ENCODE data around the gene DHH.
A peak's percentile ranks its signal among the peaks of the same experiment; 100 is the strongest.

DHH gene

DNA sequence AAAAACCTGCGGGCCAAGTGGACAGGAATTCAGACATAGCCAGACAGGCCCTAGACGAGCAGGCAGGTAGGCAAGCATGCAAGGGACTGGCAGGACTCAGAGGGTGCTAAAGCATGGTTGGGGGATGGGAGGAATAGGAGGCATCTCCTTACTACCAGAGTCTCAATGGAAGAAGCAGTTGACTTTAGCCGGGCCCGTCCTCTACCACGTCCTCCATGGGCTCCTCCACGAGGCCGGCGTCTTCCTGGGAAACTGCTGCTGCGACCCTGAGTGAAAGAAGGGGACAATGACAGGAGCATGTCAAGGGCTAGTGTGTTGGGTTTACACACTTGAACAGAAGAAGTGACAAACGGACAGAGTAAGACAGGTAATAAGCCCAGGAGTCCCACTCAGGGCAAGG, 45.6 kb downstream of the DHH start:
- no peak for DNase-seq

DNA sequence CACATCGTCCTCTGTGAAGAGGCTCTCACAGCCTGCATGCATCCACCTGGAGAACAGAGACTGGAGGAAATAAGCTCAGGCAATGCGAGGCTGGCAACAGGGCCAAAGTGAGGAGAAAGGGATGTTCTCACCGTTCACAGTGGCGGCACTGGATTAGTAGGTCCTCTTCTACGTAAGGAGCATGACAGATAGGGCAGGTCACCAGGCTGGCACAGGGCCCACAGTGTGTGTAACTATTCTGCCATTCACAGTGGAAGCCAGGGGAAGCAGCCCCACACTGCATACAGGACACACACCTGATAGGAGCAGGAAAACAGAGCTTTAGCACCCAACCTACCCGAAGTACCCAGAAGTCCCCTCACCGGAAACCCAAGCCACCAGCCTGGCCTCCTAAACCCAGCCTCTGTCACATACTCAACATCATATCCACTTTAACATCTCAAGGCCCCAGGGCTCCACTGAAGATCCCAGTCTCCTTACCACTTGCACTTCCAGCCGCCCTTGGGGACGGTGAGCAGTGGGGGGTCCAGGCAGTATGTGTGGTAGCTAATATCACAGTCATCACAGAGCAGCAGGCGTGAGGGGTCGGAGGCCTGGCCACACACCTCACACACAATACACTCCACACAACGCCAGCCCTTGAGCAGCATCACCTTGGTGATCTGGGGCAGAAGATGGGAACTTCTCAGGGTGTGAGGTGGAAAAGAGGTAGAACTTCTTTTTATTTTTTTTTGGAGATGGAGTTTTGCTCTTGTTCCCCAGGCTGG, 48.3 kb downstream of the DHH start:
- DNase-seq = no peak

DNA sequence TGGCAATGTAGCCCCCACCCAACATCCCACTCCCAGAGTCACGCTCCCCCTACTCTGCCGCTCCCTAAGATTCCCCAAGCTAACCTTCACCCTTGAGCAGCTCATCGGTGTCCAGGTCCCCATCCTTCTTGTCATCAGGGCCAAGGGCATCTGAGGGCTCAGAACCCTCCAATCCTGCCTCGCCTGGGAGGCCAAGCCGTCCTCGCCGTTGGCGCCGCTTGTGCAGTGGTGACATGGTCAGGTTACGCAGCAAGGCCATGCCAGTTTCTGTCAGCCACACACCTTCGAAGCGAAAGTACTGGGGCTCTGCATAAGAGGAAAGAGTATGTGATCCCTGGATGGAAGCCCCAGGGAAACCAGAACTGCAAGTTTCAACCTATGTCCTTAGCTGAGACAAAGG, 49.9 kb downstream of the DHH start:
- DNase-seq = no peak

DNA sequence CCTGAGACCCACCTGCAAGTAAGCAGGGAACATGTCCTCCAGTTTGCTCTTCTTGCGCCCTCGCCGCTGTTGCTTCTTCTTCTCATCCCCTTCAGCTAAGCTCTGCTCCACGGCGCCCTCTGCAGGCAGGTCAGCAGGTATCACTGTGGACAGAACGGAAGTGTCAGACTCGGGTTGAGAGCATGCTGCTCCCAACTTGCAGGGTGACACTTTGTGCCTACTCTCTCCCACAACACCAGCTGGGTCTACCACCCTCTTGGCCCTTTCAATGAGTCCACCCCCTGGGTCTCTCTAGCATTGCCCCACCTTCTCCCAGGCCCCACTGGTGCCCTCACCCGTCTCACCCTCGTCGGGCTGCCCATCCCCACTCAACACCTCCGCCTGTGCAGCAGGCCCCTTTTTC, 50.7 kb downstream of the DHH start:
- peak; percentile 84 for DNase-seq

DNA sequence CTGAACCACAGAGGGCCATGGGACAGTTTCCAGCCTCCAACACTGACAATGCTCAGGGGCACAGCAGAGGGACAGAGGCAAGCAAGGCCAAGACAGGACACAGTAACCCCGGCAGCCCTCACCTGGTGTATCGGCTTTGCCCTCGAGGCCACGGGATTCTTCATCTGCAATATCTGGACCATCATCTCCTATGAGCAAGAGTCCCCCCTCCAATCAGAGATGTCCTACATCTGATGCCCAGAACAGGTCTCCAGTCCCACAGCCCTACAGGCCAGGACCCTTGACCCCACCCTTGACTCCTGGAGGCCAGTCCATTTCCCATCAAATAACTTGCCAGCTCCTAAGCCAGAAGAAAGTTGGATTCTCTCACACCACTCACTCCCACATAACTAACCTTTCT, 51.4 kb downstream of the DHH start:
- DNase-seq = no peak

DNA sequence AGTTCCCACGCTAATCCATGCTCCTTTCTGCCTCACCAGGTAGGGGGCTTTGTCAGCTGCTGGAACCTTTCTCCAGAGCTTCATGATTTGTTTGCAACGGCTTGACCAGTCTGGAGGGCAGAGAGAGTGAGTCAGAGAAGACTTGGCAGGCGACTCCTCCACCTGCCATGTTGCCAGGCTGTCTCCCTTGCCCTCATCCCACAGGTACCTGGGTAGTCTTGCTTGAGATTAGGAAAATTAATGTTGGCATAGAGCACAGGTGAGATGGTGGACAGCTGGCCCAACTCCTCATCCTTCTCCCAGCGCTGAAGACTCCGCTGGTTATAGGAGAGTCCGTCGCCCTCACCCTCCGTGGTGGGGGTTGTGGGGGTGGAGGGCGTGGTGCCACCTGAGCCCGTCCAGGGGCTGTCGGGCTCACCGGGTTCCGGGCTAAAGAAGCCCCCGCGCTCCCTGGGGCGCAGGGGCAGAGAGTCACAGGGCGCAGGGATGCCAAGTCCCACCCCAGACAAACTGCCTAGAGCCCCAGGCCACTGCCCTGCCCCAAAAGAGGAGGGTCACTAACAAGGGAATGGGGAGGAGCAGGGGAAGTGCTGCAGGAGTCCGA, 52.6 kb downstream of the DHH start:
- DNase-seq = no peak

DNA sequence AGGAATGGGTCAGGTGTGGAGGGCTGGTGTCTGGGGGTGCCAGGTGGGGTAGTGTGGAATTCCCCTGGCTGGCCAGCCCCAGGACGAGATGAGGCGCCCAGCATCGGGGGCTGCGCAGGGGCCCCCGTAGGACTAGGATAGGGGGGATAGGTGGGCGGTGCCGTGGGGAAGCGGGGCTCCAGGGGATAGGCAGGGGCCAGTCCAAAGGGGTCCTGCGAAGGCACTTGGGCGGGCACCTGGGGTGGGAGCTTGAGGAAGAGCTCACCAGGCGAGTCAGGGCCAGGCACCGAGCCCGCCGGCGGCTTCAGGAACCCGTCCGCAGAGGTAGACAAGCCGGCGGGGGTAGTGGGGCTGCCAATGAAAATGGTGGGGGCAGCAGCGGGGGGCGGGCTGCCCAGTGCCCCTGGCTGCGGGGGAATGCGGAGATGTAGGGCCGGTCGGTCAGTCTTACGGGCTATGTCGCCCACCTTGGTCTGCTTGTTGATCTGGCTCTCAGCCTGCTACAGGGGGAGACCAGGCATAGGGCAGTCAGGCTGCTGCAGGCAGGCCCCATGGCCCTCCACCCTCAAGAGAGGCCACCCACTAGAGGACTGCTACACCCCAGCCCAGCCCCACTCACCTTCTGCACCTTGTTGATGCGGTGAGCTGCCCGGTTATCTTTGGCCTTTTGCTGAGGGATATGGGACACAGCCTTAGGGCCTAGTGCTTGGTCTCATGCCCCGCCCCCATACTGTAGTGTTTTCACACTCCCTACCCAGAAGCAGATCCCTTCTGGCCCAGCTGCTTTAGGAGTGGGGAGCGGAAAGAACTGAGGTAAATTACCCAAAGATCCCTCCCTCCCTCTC, 53.3 kb downstream of the DHH start:
- no peak for DNase-seq

DNA sequence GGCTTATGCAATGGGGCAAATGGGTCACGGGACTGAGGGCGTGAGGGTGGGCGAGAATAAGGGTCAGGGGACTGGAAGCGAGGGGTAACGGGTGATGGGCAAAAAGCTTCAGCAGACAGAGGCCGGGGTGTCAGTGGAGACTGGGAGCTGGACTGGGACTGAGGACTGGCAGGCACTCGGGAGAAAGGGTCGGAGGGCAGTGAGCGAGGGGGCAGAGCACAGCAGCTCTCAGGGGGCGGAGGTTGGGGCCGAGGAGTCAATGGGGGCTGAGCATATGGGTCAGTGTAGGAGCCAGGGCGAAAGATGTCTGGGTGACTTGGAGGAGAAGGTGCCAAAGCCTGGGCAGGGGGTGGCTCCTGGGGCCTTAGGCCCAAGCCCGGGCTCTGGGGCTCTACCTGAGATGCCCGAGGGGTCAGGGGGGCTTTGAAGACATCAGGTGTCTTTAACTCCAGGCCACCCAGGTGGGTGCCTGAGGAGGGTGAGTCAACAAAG, 54.2 kb downstream of the DHH start:
- DNase-seq = no peak

DNA sequence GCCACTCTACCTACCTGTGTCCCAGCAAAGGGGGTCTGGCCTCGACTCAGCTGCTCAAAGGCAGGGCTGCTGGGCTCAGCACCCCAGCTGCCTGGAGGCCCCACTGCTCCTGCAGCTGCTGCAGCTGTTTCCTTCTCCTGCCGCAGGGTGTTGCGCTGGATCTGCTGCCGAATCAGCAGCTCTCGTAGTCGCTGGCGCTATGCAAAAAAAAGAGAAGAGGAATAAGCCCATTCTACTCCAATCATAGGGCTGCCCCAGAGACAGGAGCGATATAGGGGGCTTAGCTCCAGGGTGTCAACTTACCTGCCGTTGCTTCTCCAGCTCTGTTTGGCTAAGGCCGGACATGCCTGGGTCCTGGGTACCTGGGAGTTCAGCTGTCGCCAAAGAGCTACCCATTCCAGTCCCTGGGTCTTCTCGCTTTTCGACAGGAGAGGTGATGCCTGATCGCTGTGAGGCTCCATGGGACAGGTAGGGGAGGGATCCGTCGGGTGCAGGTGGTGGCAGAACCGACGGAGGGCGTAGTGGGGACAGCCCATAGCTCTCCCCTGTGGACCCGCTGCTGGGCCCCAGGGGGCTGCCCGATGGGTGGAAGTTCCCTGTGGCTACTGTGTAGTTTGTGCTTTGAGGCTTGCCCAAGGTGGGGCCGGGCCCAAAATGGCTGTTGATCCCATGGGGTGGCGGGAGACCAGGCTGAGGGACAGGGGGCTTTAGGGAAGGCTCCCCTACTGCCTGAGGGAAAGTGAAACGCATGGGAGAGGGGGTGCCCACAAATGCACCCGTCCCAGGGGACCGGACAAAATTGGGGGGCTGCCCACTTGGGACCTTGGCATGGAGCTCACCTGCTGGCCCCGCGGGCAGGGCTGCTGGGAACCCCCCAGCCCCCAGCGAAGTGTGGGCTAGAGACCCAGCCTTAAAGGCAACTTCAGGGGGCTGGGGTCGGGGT, 54.9 kb downstream of the DHH start:
- no peak for DNase-seq

DNA sequence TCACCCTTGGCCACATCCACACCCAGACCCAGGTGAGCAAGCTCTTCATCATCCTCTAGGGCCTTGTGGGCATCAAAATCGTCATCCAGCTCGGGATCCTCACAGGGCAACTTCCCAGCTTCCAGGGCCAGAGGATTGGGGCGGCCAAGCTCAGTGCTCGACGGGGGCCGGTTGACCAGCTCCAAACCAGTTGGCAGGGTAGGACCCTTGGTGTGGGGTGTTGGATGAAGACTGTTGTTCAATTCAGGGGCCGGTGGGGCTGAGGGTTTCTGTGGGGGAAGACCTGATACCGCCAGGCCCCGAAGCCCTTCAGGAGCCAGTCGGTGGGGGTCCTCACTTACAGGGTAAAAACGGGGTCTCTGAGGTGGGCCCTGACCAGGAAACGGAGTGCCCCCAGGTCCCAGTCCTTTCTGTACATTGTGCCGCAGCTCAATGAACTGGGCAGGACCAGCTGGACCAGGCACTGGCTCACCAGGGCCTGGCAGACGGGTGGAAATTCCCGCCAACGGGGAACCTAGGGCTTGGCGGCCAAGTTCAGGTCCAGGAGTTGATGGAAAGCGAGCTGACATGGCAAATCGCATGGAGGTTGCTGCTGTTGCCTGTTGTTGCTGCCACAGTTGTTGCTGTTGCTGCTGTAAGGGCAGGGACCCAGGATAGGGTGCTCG, 56.2 kb downstream of the DHH start:
- no peak for DNase-seq

DNA sequence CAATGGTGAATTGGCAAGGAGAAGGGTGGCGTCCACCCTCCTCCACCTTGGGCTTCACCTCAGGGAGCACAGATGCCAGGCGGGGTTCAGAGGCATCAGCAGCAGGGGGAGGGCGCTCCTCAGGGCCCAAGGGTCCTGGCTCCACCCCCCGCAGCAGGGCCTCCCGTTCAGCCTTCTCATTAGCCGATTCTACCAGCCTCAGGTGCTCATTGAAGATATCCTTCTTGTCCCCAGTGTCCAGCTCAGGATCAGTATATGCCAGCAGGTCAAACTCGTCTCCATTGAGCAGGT, 56.7 kb downstream of the DHH start:
- DNase-seq = no peak

DNA sequence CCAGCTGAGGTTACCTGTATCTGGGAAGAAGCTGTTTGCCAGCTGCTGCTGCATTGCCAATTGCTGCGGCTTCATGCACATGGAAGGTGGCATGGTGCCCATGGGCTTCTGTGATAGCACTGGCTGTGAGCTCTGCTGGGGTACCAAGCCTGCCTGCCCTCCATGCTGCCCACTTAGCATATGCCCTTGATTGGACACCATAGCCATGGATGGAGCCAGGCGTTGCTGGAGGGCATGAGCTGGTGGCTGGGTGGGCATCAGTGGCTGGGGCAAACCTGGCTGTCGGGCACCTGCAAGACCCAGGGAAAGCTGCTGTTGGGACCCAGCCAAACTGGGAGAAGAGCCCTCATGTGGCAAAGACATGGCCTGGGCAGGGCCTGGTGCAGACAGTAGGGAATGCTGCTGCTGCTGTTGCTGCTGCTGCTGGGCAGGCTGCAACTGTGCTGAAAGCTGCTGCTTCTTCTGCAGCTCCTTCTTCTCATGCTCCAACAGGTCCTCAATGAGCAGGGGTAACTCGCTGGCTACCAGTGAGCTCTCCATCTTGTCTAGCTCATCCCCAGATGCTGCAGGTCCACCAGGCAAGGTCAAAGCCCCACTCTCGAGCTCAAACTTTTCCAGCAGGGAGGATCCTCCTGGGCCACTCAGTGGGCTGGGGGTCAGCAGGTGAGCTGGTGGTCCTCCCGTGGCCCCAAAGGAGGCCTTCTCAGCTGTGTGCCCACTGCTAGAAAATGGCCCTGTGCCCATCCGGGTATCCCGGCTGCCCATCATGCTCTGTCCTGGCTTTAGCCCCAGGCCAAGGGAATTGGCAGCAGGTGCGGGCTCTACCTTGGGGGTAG, 57.3 kb downstream of the DHH start:
- no peak for DNase-seq

Data from activated T-cell treated with anti-CD3 and anti-CD28 coated beads, Interleukin-2, amount 50 U/mL, for 1 hour (primary cell).